ENCODE results near the gene BRIP1.

DNA sequence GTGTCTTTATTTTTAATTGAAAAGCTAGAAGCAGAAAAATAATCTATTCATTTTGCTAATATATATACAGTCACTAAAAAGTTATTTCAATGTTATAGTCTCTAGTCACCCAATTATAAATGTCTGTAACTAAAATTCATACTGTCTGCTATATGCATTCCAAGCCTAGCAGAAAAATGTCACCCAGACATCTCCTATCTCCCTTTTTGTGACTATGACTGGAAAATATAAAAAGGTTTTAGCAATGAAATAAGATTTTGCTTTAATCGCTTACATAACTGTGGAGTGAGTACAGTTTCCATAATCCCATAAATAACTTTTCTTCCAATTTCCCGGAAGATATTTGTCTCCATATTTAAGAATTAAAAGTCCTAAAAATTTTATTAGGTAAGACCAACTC, 88.6 kb downstream of the BRIP1 start:
- TF ChIP-seq, protein P1, sequence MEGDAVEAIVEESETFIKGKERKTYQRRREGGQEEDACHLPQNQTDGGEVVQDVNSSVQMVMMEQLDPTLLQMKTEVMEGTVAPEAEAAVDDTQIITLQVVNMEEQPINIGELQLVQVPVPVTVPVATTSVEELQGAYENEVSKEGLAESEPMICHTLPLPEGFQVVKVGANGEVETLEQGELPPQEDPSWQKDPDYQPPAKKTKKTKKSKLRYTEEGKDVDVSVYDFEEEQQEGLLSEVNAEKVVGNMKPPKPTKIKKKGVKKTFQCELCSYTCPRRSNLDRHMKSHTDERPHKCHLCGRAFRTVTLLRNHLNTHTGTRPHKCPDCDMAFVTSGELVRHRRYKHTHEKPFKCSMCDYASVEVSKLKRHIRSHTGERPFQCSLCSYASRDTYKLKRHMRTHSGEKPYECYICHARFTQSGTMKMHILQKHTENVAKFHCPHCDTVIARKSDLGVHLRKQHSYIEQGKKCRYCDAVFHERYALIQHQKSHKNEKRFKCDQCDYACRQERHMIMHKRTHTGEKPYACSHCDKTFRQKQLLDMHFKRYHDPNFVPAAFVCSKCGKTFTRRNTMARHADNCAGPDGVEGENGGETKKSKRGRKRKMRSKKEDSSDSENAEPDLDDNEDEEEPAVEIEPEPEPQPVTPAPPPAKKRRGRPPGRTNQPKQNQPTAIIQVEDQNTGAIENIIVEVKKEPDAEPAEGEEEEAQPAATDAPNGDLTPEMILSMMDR (IDR thresholded peaks at IDR 0.05) = no peak
- no peak for TF ChIP-seq EZH2 (IDR thresholded peaks at IDR 0.05)
